GM12801 (cell line): ENCODE data around the gene HOXB2.

Experiments
- TF ChIP-seq, protein P1 (sequence below): IDR thresholded peaks from one replicate; pipeline ENCODE4 v1.5.1; 2011; ENCODE audit warnings: control low read depth; ENCODE audit not compliant: insufficient read length; ENCODE audit errors: extremely low read depth

The HOXB2 gene

DNA sequence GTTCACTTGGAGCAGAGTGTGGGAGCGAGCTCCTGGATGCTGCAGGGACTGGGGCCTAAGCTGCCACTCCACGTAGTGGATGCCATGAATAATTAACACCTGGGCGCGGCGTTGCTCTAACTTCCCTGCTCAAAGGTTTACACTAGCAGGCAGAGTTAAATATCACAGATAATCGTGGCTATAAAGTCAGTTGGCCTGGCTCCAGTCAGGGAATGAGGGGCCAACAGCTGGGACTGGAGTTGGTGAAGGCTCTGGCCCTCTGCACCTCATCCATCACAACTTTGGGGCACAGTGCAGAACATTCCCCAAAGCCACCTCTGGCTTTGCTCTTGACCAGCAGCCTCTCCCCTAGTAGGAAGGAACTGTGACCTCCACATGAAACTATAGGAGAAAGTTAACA, 22.3 kb upstream of the HOXB2 start:
- TF ChIP-seq, protein P1, sequence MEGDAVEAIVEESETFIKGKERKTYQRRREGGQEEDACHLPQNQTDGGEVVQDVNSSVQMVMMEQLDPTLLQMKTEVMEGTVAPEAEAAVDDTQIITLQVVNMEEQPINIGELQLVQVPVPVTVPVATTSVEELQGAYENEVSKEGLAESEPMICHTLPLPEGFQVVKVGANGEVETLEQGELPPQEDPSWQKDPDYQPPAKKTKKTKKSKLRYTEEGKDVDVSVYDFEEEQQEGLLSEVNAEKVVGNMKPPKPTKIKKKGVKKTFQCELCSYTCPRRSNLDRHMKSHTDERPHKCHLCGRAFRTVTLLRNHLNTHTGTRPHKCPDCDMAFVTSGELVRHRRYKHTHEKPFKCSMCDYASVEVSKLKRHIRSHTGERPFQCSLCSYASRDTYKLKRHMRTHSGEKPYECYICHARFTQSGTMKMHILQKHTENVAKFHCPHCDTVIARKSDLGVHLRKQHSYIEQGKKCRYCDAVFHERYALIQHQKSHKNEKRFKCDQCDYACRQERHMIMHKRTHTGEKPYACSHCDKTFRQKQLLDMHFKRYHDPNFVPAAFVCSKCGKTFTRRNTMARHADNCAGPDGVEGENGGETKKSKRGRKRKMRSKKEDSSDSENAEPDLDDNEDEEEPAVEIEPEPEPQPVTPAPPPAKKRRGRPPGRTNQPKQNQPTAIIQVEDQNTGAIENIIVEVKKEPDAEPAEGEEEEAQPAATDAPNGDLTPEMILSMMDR: no peak

DNA sequence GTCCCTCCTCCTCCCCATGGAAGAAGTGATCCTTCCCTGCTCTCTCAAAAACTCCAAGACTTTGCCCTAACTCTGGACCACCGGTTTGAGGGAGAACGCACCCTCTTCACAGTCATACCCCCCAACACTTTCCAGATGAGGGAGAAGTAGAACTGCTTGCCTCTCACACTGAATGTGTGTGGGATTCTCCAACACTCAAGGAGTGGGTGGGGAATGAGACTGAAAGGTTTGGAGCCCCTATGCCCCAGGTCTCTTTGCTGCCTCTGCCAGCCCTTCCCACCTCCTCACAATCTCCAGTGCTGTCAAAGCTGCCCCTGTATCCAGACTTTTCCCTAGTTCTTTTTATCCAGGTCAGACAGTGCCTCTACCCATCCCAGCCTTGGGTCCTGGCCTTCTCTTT, 21.8 kb upstream of the HOXB2 start:
- TF ChIP-seq, protein P1: no peak

DNA sequence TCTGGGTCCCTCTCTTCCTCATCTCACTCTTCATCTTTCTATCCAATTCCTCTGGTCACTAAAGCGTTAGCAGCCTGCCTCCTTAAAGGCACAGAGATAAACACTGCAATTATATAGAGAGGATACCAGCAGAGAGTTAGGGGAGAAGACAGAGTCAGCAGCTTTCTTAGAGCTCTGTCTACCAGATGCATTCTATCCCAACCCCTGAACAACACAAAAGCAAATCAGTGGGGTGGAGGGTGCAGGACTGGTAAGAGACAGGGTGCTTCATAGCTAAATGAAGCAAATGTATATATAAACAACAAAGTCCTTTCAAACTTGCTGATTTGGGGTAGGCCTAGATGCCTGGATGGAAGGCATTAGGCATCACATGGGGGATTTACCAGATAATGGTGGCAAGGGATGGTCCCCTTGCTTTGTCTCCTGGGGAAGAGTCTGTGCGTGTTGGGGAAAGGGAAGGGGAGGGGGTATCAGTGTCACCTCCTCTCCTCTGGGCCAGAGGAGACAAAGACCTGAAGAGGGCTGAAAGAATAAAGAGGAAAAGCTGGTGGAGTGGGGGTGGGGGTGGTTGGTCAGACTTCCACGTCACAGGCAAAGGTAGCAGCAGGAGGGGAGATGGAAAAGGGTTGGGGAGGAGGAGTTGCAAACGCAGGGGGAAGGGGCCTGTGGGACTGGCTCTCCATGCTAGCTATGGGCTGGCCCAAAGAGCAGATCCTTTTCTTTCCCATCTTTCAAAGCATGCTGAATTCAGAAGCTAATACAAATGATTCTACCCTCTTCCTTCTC, 21.2 kb upstream of the HOXB2 start:
- TF ChIP-seq, protein P1: no peak

- TF ChIP-seq, protein P1: no peak
These were observed 20.2 kb upstream of the HOXB2 start for GRCh38 chr17:48565022-48565554.

- TF ChIP-seq, protein P1: no peak
These were observed 19.5 kb upstream of the HOXB2 start for GRCh38 chr17:48564188-48565021.

GRCh38 chr17:48563867-48564187, 18.9 kb upstream of the HOXB2 start:
- TF ChIP-seq, protein P1: no peak

DNA sequence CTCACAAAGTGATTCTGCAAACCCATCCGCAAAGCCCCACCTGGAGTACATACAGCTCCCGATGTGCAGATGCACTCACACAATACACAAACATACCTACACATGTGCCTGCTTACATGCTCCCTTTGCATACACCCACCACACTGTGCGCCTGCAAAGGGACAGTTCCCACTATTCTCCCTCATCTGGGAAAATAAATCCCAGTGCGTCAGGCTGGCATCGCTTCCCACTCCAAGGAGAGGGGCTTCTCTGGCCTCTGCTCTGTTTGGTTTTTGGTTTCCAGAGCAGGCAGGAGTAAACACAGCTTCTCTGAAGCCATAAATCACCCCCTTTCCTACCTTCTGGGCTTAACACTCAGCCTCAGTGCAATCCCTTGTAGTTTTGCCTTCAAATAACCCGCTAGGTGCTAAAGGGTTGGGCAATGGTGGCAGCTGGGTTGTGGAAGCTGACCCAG, 18.5 kb upstream of the HOXB2 start:
- TF ChIP-seq, protein P1: no peak
